HFF-Myc (cell line): Measurements from ENCODE around the gene CYTH3.

Source experiments
- DNase-seq: peaks from one replicate; pipeline ENCODE4 v3.0.0-alpha.2; 2011; ENCODE audit warnings: low read depth; ENCODE audit errors: extremely low read depth
- H3K4me3 ChIP-seq: replicated peaks from 2 replicates; pipeline ENCODE4 v1.5.1; 2011; ENCODE audit warnings: low read depth, mild to moderate bottlenecking, control low read depth, low read length
- CTCF ChIP-seq: IDR thresholded peaks from 2 replicates; pipeline ENCODE4 v1.5.1; 2012; ENCODE audit warnings: mild to moderate bottlenecking, low read depth, low read length, control low read depth; ENCODE audit errors: missing control alignments

Gene CYTH3

GRCh38 chr7:6116211-6116610 is 156.2 kb downstream of the CYTH3 start:
- no peak overlapping the region for H3K4me3 ChIP-seq
- no peak for DNase-seq
- TF ChIP-seq CTCF, result no peak
